ENCODE data around the gene FOXB1.

GRCh38 chr15:60012695-60013094, 8.6 kb downstream of the FOXB1 start:
- TF ChIP-seq CTCF (IDR thresholded peaks at IDR 0.05) (no peak), POLR2A (IDR thresholded peaks at IDR 0.05; ENCODE audit: low read depth) (no peak), POLR2AphosphoS5 (IDR thresholded peaks at IDR 0.05) (no peak), EP300 (IDR thresholded peaks at IDR 0.05) (no peak)

Measured in esophagus muscularis mucosa (tissue), 4 donors.